ENCODE data around the gene PTPN14.

DNA sequence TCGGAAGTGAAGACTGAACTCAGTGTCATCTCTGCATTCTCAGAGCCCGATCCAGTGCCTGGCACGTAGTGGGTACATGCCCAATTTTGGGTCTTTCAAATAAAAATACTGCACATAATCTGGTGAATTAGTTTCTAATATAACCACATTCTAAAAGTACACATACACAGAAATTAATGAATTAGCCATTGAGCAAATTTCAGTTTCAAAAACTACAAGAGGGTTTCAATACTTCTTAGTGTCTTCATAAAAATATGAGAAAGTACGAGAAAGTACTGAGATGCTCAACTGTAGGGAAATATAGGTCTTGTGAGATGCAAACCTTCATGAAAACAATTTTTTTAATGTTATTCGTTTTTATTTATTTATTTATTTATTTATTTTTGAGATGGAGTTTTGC is 183.6 kb downstream of the PTPN14 start:
- no peak for TF ChIP-seq POLR2AphosphoS5 (IDR thresholded peaks at IDR 0.05; ENCODE audit: low read depth, low read length)
- TF ChIP-seq, protein P1, sequence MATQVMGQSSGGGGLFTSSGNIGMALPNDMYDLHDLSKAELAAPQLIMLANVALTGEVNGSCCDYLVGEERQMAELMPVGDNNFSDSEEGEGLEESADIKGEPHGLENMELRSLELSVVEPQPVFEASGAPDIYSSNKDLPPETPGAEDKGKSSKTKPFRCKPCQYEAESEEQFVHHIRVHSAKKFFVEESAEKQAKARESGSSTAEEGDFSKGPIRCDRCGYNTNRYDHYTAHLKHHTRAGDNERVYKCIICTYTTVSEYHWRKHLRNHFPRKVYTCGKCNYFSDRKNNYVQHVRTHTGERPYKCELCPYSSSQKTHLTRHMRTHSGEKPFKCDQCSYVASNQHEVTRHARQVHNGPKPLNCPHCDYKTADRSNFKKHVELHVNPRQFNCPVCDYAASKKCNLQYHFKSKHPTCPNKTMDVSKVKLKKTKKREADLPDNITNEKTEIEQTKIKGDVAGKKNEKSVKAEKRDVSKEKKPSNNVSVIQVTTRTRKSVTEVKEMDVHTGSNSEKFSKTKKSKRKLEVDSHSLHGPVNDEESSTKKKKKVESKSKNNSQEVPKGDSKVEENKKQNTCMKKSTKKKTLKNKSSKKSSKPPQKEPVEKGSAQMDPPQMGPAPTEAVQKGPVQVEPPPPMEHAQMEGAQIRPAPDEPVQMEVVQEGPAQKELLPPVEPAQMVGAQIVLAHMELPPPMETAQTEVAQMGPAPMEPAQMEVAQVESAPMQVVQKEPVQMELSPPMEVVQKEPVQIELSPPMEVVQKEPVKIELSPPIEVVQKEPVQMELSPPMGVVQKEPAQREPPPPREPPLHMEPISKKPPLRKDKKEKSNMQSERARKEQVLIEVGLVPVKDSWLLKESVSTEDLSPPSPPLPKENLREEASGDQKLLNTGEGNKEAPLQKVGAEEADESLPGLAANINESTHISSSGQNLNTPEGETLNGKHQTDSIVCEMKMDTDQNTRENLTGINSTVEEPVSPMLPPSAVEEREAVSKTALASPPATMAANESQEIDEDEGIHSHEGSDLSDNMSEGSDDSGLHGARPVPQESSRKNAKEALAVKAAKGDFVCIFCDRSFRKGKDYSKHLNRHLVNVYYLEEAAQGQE (IDR thresholded peaks at IDR 0.05; ENCODE audit: insufficient read depth in 1 of 2, low read depth in 2 of 2, low read length in 1 of 2): no peak
- TF ChIP-seq, protein P2, sequence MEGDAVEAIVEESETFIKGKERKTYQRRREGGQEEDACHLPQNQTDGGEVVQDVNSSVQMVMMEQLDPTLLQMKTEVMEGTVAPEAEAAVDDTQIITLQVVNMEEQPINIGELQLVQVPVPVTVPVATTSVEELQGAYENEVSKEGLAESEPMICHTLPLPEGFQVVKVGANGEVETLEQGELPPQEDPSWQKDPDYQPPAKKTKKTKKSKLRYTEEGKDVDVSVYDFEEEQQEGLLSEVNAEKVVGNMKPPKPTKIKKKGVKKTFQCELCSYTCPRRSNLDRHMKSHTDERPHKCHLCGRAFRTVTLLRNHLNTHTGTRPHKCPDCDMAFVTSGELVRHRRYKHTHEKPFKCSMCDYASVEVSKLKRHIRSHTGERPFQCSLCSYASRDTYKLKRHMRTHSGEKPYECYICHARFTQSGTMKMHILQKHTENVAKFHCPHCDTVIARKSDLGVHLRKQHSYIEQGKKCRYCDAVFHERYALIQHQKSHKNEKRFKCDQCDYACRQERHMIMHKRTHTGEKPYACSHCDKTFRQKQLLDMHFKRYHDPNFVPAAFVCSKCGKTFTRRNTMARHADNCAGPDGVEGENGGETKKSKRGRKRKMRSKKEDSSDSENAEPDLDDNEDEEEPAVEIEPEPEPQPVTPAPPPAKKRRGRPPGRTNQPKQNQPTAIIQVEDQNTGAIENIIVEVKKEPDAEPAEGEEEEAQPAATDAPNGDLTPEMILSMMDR (IDR thresholded peaks at IDR 0.05): no peak

Data from Panc1 (cell line).